Activated naive CD4-positive, alpha-beta T cell treated with anti-CD3 and anti-CD28 coated beads, Interleukin-2, amount 50 U/mL, for 16 hours (primary cell): Measurements from ENCODE around the gene BORCS6.

ENCODE experiments used
- DNase-seq: peaks from one replicate; pipeline ENCODE4 v3.0.0-alpha.2; 2020

BORCS6 gene

GRCh38 chr17:8153957-8154607 is 35.9 kb downstream of the BORCS6 start:
- DNase-seq, result peak; percentile 80

GRCh38 chr17:8153525-8153956 is 36.4 kb downstream of the BORCS6 start:
- peak; percentile 65 for DNase-seq

DNA sequence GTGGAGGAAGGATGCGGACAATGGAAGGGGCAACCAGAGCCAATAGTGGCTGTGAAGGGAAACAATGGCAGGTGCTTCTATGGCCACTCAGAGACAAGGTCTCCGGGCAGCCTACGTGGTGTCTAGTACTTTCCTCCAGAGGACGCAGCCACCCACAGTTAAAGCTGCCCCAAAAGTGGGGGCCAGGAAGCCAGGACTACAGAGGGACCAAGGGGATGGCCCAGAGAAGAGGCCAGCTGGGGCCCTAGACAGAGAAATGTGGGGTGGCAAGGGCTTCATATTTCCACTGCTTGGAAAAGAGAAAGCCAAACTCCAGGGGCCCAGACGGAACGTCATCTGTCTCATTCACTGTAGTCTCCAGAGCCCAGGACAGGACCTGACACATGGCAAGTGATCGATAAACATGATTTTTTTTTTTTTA is 36.9 kb downstream of the BORCS6 start:
- DNase-seq, result no peak

GRCh38 chr17:8152112-8152775 is 37.7 kb downstream of the BORCS6 start, which contains the start of gene PER1:
TSS of gene PER1 (minus strand) at chr17:8152404. CDS start at chr17:8150706, 1,698 bp downstream.
- peak; percentile 87 for DNase-seq

- no peak for DNase-seq
Observed at GRCh38 chr17:8151641-8152111, 38.3 kb downstream of the BORCS6 start.

DNA sequence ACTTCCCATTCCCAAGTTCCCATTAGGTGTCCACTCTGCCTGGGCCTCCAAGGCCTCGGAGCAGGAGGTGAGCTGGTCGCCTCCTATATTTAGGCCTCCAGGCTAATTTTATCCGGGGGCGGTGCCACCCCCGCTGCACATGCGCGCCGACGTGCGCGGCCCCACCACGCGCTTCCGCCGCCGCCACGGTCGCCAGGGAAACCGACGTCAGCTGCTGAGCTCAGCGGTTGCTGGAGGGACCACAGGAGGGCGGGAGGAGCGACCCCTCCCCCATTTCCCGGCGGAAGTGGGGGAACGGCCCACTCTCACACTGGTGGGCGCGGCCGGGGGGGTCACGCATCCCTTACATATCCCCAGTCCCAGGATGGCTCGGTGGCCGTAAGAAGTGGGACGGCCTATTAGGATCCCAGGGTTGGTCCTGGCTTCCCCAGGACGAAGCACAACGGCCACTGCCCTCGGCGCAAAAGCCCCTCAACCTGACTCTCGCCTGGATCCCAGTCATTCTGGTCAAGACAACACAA is 38.8 kb downstream of the BORCS6 start:
- DNase-seq, result peak; percentile 88

DNA sequence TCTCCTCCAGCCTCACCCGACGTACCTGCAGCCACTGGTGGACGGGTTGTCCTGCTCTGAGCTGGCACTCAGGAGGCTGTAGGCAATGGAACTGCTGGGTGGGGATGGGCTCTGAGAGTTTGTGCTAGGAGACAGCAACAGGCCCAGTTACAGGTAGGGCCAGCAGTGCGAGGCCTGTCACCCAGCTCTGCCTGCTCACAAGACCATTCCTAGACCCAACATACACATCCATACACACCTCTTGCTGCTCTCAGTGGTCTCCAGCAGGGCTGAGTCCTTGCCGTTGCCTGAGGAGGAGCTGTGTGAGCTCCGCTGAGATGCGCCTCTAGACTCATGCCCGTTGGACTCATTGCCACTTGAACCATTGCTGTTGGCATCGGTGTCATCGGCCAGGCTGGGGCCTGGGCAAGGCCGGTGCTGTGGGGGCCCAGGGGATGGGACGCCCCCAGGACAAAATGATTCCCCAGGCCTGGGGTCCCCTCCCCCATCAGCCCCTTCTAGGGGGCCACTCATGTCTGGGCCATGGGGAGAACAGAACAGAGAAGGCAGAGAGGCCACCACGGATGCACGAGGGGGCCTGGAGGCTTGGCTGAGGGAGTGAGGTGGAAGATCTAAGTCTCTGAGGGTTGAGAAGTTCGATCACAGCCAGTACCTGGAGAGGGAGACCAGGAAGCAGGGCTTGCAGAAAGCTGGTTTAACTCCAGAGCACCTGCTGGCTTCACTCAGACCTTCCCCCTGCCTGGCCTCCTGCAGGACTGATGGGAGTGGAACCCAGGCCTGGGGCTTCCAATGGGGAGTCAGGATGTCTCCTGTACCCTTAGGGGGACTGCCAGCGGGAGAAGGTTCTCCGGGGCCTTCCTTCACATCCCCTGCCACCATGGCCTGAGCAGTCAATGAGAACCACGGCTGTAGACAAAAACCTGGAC is 39.5 kb downstream of the BORCS6 start:
- DNase-seq, result no peak

- no peak for DNase-seq
Observed at GRCh38 chr17:8149419-8150193, 40.4 kb downstream of the BORCS6 start.

DNA sequence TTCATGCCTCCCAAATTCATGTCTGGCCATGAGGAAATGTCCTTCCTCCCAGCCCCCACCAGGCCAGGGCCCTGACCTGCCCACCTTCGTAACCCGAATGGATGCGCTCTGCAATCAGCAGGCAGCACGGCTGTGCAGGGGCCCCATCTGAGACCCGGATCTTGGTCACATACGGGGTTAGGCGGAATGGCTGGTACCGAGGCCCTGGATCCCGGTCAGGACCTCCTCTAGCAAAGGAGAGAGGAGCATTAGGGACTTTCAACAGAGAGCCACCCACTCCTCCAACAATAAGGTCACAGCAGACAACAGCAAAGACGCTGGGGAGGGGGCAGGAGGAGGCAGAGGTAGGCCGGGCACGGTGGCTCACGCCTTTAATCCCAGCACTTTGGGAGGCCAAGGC is 41.4 kb downstream of the BORCS6 start:
- no peak for DNase-seq

DNA sequence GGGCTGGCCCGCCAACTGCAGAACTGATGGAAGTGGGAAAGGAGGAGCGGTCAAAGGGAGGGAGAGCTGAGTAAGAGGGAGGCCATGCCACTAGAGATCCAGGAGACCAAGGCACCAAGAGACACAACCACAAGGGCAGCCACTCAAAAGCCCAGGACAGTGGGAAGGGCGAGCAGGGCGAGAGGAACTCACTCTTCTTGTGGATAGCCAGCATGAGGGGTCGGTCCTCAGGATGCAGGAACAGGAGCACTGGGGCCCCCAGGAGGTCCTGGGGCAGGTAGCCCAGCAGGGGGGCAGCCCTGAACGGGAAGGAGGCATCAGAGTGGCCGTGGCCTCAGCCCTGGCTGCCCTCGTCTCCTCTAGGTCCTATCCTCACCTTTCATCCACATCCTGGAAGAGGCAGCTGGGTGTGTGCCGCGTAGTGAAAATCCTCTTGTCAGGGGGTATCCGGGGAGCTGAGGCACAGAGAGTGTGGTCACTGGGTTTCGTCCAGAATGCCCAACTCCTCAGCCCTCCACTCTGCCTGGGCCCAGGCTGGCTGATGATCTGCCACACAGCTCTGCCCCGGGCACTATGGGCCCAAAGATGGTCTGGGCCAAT is 42.1 kb downstream of the BORCS6 start:
- DNase-seq, result no peak

GRCh38 chr17:8147141-8147804 is 42.7 kb downstream of the BORCS6 start:
- DNase-seq, result no peak

GRCh38 chr17:8146381-8147140 is 43.4 kb downstream of the BORCS6 start:
- no peak for DNase-seq

GRCh38 chr17:8145811-8146210 is 44.2 kb downstream of the BORCS6 start:
- DNase-seq, result no peak

DNA sequence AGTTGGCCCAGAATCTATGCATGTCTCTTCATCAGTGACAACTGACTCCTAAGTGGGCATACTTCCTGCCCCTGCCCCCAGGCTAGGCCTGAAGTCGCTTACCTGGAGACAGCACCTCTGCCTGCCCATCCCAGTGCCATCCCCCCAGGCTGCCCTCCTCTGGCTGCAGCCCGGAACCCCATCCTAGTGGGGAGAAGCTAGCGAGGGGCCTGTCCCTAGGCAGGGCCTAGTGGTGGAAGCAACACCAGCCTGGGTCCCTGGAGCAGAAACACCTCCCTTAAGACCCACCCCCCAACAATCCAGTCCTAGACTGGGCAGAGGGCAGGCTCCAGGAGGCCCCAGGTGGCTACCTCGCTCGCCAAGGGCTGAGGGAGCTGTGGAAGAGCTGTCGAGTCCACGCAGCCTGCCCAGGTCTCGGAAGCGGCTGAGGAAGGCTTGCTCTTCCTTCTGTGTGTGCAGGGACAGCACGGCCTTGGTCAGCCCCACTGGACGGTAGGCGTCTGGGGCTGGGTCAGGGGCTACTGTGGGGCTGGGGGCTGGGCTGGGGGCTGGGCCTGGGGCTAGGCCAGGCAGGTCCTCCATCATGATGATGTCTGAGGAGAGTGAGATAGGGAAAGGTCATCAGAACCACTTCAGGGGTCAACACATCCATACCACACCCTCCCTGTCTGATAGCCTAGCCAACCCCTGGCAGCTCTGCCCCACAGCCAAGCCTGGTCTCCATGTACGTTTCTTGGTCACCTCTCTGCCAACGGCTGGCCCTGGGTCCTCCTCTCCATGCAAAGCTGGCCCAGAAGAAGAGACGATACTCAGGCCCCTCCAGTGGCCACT is 45.4 kb downstream of the BORCS6 start:
- no peak for DNase-seq

DNA sequence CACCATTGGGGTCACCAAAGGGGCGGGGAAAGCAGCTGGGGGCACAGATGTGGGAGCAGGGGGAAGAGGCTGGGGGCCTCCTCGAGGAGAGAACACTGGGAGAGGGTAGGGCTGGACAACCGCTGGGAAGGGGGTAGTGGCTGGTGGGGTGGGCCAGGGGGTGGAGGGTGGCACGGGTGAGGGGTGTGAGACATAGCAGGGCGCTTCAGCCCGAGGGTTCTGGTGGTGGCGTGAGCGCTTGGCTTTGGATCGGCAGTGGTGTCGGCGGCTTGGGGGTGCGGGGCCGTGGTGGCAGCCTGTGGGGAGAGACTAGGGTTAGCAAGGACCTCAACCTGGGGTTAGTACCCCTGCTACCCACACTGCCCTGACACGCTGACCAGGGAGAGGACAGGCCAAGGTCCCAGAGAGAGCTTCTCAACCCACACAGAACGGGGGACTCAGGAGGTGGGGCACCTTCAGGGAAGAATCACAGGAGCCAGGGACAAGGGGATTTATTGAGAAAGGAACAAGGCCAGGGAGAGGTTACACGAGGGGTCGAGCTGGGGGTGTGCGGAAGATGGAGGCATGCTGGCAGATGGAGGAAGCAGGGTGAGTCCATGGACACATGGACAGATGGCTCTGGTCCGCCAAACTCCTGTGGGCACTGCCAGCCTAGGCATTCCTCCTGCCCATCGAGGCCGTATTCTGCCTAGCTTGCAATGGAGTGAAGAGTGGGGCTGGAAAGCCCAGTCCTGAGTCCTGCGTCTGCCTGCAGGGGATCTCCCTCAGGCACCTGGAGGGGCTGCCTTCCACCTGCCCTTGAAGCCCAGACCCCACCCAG is 46.2 kb downstream of the BORCS6 start:
- no peak for DNase-seq

GRCh38 chr17:8142887-8143580 is 46.9 kb downstream of the BORCS6 start:
- DNase-seq, result no peak

GRCh38 chr17:8142158-8142886 is 47.7 kb downstream of the BORCS6 start:
- DNase-seq, result no peak
